HepG2 (cell line): ENCODE results near the gene GNAT3. TPM values are rescaled to one million over a fixed set of nuclear protein-coding genes. Genes with fewer than 3 reads are reported as not detected.

Experiments
- ATAC-seq: fragments of 200-7000 bp; cut with Tn5 transposase; 3 replicates; pipeline ENCODE4 v1.9.1; 2020; ENCODE audit warnings: mild to moderate bottlenecking, moderate library complexity
- BruUV-seq: library from RNA; stranded (reverse); fragments of 400-500 nt; replicated peaks from 2 replicates; lab custom pipeline; 2021; lab: Mats Ljungman, UMichigan
- CTCF ChIA-PET: fragments of 300-600 bp; formaldehyde crosslinking; extraction: SDS; loops from one replicate; lab custom pipeline; 2021; ENCODE audit warnings: low total read pairs, inconsistent platforms, low intra/inter-chr PET ratio; lab: Yijun Ruan, JAX
- POLR2A ChIA-PET: fragments of 350-600 bp; sonication (Branson Sonifier 250); formaldehyde crosslinking; loops from one replicate; lab custom pipeline; 2020; ENCODE audit warnings: antibody characterized with exemption, inconsistent platforms; lab: Yijun Ruan, JAX
- DNase-seq: peaks from one replicate; pipeline ENCODE4 v3.0.0-alpha.2; 2015; ENCODE audit warnings: low spot score
- FAIRE-seq: peaks from 3 replicates; lab custom pipeline; 2011; peaks lifted over from hg19 to GRCh38; lab: Jason Lieb, UNC
- H2AFZ ChIP-seq: one replicate; pipeline ENCODE4 v1.6.1; 2011; ENCODE audit warnings: low read length, inconsistent platforms
- H3K27ac ChIP-seq: fragments of 300-600 bp; 3 replicates; pipeline ENCODE4 v1.8.0; 2011; ENCODE audit warnings: mixed run types, mild to moderate bottlenecking, mixed read lengths, low read length, inconsistent platforms; ENCODE audit not compliant: insufficient read depth; ENCODE audit errors: extremely low read length
- H3K27me3 ChIP-seq, 2 experiments: fragments of 200-600 bp in 1 of 2; 2 replicates in 1 of 2; 3 replicates in 1 of 2; pipeline versions ENCODE4 v1.6.0 to v1.8.0; 2011; ENCODE audit warnings: low read length in 2 of 2, mild to moderate bottlenecking in 2 of 2, moderate library complexity in 2 of 2, inconsistent platforms in 1 of 2; ENCODE audit not compliant: insufficient read depth in 2 of 2, control insufficient read depth in 1 of 2
- H3K36me3 ChIP-seq, 2 experiments: fragments of 200-600 bp in 1 of 2; replicated peaks in 1 of 2; 2 replicates in 1 of 2; 3 replicates in 1 of 2; pipeline versions ENCODE4 v1.5.1 to v1.8.0; 2011; ENCODE audit warnings: low read length in 2 of 2, inconsistent platforms in 1 of 2; ENCODE audit not compliant: insufficient read depth in 2 of 2, control insufficient read depth in 1 of 2
- H3K4me1 ChIP-seq: 2 replicates; pipeline ENCODE4 v1.5.1; 2012; ENCODE audit warnings: low read length, inconsistent platforms; ENCODE audit not compliant: insufficient read depth
- H3K4me2 ChIP-seq: 2 replicates; pipeline ENCODE4 v1.6.0; 2011; ENCODE audit warnings: low read depth, low read length, inconsistent platforms
- H3K4me3 ChIP-seq, 3 experiments: fragments of 200-600 bp in 1 of 3; sonication (generic), shearing (Covaris generic) in 1 of 3; replicated peaks in 1 of 3; 2 replicates each; pipeline ENCODE4 v1.5.1; 2011 to 2016; ENCODE audit warnings: low read length in 3 of 3, inconsistent platforms in 2 of 3, low read depth in 2 of 3, mild to moderate bottlenecking in 2 of 3, control low read depth in 1 of 3, mixed read lengths in 1 of 3; ENCODE audit not compliant: insufficient read depth in 1 of 3
- H3K79me2 ChIP-seq: one replicate; pipeline ENCODE4 v1.6.1; 2011; ENCODE audit warnings: low read length, inconsistent platforms; ENCODE audit not compliant: insufficient read depth
- H3K9ac ChIP-seq: 2 replicates; pipeline ENCODE4 v1.6.0; 2011; ENCODE audit warnings: mild to moderate bottlenecking, low read depth, low read length, inconsistent platforms; ENCODE audit not compliant: insufficient read depth
- H3K9me3 ChIP-seq: 2 replicates; pipeline ENCODE4 v1.5.1; 2012; ENCODE audit warnings: mild to moderate bottlenecking, low read length
- H4K20me1 ChIP-seq: 2 replicates; pipeline ENCODE4 v1.6.0; 2011; ENCODE audit warnings: inconsistent platforms, mild to moderate bottlenecking, low read length, moderate library complexity; ENCODE audit not compliant: insufficient read depth
- GTF2F1 ChIP-seq: fragments of 150-350 bp; IDR thresholded peaks from 2 replicates; pipeline ENCODE4 v1.6.1; 2014; ENCODE audit warnings: low read length
- KMT2B ChIP-seq: IDR thresholded peaks from 2 replicates; pipeline ENCODE4 v1.6.1; 2016; ENCODE audit warnings: missing genetic modification reagents, missing compliant biosample characterization
- MAFK ChIP-seq, 2 experiments: IDR thresholded peaks in 1 of 2; conservative IDR thresholded peaks in 1 of 2; 2 replicates each; pipeline ENCODE4 v1.6.1; 2011; ENCODE audit warnings: improper control_type of control experiment in 2 of 2, low read length in 2 of 2
- MIER2 ChIP-seq: IDR thresholded peaks from 2 replicates; pipeline ENCODE4 v1.6.1; 2016; ENCODE audit warnings: missing biosample characterization, missing genetic modification reagents
- RARG ChIP-seq: sonication (generic); formaldehyde crosslinking; IDR thresholded peaks from 2 replicates; pipeline ENCODE4 v1.4.0; 2020; ENCODE audit warnings: low read depth, mild to moderate bottlenecking, missing genetic modification reagents
- RFX5 ChIP-seq: IDR thresholded peaks from 2 replicates; pipeline ENCODE4 v1.6.1; 2011; ENCODE audit warnings: low read depth, low read length, improper control_type of control experiment
- SMC3 ChIP-seq: IDR thresholded peaks from 2 replicates; pipeline ENCODE4 v1.6.1; 2011; ENCODE audit warnings: low read length, improper control_type of control experiment
- STAG1 ChIP-seq: sonication (generic); formaldehyde crosslinking; IDR thresholded peaks from 2 replicates; pipeline ENCODE4 v1.4.0; 2020; ENCODE audit warnings: missing genetic modification reagents
- ZBTB38 ChIP-seq: sonication (generic); formaldehyde crosslinking; IDR thresholded peaks from 2 replicates; pipeline ENCODE4 v1.5.1; 2020; ENCODE audit warnings: mild to moderate bottlenecking, missing genetic modification reagents
- ZC3H4 ChIP-seq: sonication (generic); formaldehyde crosslinking; IDR thresholded peaks from 2 replicates; pipeline ENCODE4 v1.4.0; 2020; ENCODE audit warnings: missing genetic modification reagents, borderline replicate concordance
- ZMAT5 ChIP-seq: sonication (generic); formaldehyde crosslinking; IDR thresholded peaks from 2 replicates; pipeline ENCODE4 v1.5.0; 2020; ENCODE audit warnings: mild to moderate bottlenecking, low read depth, missing genetic modification reagents, borderline replicate concordance
- ZNF713 ChIP-seq: sonication (generic); formaldehyde crosslinking; IDR thresholded peaks from 2 replicates; pipeline ENCODE4 v1.4.0; 2020; ENCODE audit warnings: mild to moderate bottlenecking, missing genetic modification reagents
- WGBS: methylation state at CpG from one replicate; pipeline ENCODE4 v1.1.6; 2017; ENCODE audit warnings: low lambda C conversion rate; 5-methylcytosine and 5-hydroxymethylcytosine counted together
- in situ Hi-C: cut with HindIII; loops from 2 replicates; pipeline ENCODE4 v1.10.0; 2017; ENCODE audit warnings: low pct_unique_long_range_greater_than_20kb; ENCODE audit not compliant: extremely low pct_ligation_motif_present
- intact Hi-C: fragments of 100-400 bp; cut with micrococcal nuclease; formaldehyde crosslinking; loops from one replicate; pipeline ENCODE4 v1.10.0; 2022; ENCODE audit not compliant: unreplicated experiment
- polyA plus RNA-seq, 8 experiments: library from polyadenylated mRNA; depleted of rRNA in 3 of 8; stranded (reverse) in 7 of 8; unstranded in 1 of 8; fragments of >200 nt; fragmentation: Illumina TruSeq in 4 of 8; extraction: Trizol in 4 of 8; gene quantifications; 2 replicates each; pipeline versions ENCODE4 v1.2.1 to v1.2.3, GENCODE V29; 2011 to 2016; ENCODE audit warnings: low read depth in 4 of 8, missing spikeins in 1 of 8, mixed read lengths in 1 of 8; ENCODE audit not compliant: insufficient read depth in 1 of 8
- total RNA-seq, 5 experiments: library from RNA; depleted of rRNA; stranded (reverse); fragments of >200 nt; fragmentation: Illumina TruSeq; extraction: Trizol; gene quantifications; 2 replicates each; pipeline ENCODE4 v1.2.3, GENCODE V29; 2016; ENCODE audit warnings: low read depth in 1 of 5
- TF ChIP-seq, protein P1 (sequence below): sonication (generic); formaldehyde crosslinking; IDR thresholded peaks from 2 replicates; pipeline ENCODE4 v1.8.0; 2022; ENCODE audit warnings: missing genetic modification reagents, low read depth, mild to moderate bottlenecking, borderline replicate concordance
- TF ChIP-seq, protein P2 (sequence below): sonication (generic); formaldehyde crosslinking; IDR thresholded peaks from 2 replicates; pipeline ENCODE4 v1.5.0; 2020; ENCODE audit warnings: missing genetic modification reagents
- TF ChIP-seq, protein P3 (sequence below): sonication (generic); formaldehyde crosslinking; IDR thresholded peaks from 2 replicates; pipeline ENCODE4 v1.8.1; 2023; ENCODE audit warnings: missing genetic modification reagents, mild to moderate bottlenecking, borderline replicate concordance
- TF ChIP-seq, protein P4 (sequence below): sonication (generic); formaldehyde crosslinking; IDR thresholded peaks from 2 replicates; pipeline ENCODE4 v1.4.0; 2020; ENCODE audit warnings: low read depth, missing genetic modification reagents
- TF ChIP-seq, protein P5 (sequence below): sonication (generic); formaldehyde crosslinking; IDR thresholded peaks from 2 replicates; pipeline ENCODE4 v1.5.0; 2020; ENCODE audit warnings: mild to moderate bottlenecking, missing genetic modification reagents, moderate library complexity

GNAT3 gene
- total and polyA plus RNA-seq, 2 of the 13 experiments (the other 11 are each of a cell fraction or from before 2014, with no cell fraction given) = not detected

DNA sequence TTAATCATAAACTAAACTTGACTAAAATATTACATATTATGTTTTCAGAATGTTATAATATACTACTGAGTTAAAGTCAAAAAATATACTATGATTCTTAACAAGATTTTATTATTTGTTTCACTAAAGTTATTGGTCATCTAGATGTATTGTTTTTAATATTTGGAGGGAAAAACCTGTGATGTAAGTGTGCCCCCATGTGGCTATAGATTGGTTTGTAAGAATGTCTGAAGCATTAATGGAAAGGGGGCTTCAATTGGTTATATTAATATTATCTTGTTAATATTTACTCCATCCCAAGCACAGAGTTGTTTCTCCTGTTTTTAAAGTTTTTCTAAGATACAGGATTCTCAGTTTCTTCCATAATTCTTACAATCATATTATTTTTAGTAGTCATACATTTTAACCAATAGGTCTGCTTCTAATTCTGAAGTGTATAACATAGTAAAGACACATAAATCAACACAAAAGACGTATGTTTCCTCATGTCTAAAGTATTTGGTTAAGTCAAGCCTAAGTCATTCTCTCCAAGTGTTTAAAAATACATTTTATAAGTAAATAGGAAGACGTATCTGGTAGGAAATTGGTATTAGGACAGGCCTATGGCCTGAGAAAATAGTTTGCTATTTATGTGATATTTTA, 58.0 kb downstream of the GNAT3 start:
- ATAC-seq = no peak
- H3K27ac ChIP-seq = no peak overlapping the region
- CTCF ChIA-PET = interaction anchor here (0.8 to 2.2 kb wide), 3 partner anchors 25 to 394 kb away, joined by 3 to 11 read pairs (median 5); partner anchors contain the start of gene GNAI1
- no peaks in the 10 kb centered on the region for H3K9me3 ChIP-seq
- no peaks in the 10 kb centered on the region for H3K27me3 ChIP-seq
- 43% methylated on average over 2 of the region's 2 CpGs for WGBS
- intact Hi-C loops = loop anchor here (1.0 kb wide), 4 partner anchors 26 to 394 kb away; no protein-coding TSS in a partner anchor
- H3K36me3 ChIP-seq = no peaks in the 10 kb centered on the region
- peaks cover 24% of the 10 kb centered on the region for H3K4me1 ChIP-seq
- TF ChIP-seq, protein P1, sequence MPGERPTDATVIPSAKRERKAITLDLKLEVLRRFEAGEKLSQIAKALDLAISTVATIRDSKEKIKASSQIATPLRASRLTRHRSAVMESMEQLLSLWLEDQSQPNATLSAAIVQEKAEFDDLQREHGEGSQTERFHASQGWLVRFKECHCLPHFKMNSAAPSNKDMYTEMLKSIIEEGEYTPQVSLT (CRISPR knock-in tag) = no peak
- TF ChIP-seq ZNF713 = no peak
- peak; percentile 65 for TF ChIP-seq STAG1
- TF ChIP-seq, protein P2, sequence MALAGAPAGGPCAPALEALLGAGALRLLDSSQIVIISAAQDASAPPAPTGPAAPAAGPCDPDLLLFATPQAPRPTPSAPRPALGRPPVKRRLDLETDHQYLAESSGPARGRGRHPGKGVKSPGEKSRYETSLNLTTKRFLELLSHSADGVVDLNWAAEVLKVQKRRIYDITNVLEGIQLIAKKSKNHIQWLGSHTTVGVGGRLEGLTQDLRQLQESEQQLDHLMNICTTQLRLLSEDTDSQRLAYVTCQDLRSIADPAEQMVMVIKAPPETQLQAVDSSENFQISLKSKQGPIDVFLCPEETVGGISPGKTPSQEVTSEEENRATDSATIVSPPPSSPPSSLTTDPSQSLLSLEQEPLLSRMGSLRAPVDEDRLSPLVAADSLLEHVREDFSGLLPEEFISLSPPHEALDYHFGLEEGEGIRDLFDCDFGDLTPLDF (CRISPR knock-in tag) = no peak
- TF ChIP-seq, protein P3, sequence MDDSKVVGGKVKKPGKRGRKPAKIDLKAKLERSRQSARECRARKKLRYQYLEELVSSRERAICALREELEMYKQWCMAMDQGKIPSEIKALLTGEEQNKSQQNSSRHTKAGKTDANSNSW (CRISPR knock-in tag) = no peak
- TF ChIP-seq RARG (CRISPR knock-in tag) = no peak
- TF ChIP-seq ZMAT5 (CRISPR knock-in tag) = no peak
- TF ChIP-seq ZBTB38 (CRISPR knock-in tag) = no peak
- TF ChIP-seq KMT2B = no peak
- no peak for TF ChIP-seq MAFK (conservative IDR thresholded peaks at IDR 0.05 in 1 of 2, IDR thresholded peaks at IDR 0.05 in 1 of 2; ENCODE audit: low read length in 2 of 2)
- TF ChIP-seq, protein P4, sequence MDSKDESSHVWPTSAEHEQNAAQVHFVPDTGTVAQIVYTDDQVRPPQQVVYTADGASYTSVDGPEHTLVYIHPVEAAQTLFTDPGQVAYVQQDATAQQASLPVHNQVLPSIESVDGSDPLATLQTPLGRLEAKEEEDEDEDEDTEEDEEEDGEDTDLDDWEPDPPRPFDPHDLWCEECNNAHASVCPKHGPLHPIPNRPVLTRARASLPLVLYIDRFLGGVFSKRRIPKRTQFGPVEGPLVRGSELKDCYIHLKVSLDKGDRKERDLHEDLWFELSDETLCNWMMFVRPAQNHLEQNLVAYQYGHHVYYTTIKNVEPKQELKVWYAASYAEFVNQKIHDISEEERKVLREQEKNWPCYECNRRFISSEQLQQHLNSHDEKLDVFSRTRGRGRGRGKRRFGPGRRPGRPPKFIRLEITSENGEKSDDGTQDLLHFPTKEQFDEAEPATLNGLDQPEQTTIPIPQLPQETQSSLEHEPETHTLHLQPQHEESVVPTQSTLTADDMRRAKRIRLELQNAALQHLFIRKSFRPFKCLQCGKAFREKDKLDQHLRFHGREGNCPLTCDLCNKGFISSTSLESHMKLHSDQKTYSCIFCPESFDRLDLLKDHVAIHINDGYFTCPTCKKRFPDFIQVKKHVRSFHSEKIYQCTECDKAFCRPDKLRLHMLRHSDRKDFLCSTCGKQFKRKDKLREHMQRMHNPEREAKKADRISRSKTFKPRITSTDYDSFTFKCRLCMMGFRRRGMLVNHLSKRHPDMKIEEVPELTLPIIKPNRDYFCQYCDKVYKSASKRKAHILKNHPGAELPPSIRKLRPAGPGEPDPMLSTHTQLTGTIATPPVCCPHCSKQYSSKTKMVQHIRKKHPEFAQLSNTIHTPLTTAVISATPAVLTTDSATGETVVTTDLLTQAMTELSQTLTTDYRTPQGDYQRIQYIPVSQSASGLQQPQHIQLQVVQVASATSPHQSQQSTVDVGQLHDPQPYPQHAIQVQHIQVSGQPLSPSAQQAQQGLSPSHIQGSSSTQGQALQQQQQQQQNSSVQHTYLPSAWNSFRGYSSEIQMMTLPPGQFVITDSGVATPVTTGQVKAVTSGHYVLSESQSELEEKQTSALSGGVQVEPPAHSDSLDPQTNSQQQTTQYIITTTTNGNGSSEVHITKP (CRISPR knock-in tag) = no peak
- no peak for TF ChIP-seq ZC3H4 (CRISPR knock-in tag)
- no peak for TF ChIP-seq RFX5
- 0 out of 2 replicates have a peak, but pooled peaks have one; percentile 14 for TF ChIP-seq SMC3
- TF ChIP-seq, protein P5, sequence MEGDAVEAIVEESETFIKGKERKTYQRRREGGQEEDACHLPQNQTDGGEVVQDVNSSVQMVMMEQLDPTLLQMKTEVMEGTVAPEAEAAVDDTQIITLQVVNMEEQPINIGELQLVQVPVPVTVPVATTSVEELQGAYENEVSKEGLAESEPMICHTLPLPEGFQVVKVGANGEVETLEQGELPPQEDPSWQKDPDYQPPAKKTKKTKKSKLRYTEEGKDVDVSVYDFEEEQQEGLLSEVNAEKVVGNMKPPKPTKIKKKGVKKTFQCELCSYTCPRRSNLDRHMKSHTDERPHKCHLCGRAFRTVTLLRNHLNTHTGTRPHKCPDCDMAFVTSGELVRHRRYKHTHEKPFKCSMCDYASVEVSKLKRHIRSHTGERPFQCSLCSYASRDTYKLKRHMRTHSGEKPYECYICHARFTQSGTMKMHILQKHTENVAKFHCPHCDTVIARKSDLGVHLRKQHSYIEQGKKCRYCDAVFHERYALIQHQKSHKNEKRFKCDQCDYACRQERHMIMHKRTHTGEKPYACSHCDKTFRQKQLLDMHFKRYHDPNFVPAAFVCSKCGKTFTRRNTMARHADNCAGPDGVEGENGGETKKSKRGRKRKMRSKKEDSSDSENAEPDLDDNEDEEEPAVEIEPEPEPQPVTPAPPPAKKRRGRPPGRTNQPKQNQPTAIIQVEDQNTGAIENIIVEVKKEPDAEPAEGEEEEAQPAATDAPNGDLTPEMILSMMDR (CRISPR knock-in tag) = peak; percentile 55
- no peak for TF ChIP-seq GTF2F1
- no peak for TF ChIP-seq MIER2
- TF ChIP-seq, all 625 proteins: peak for 3
- no peak overlapping the region for H2AFZ ChIP-seq
- no peak overlapping the region for H3K9ac ChIP-seq
- no peak overlapping the region for H3K4me2 ChIP-seq
- in situ Hi-C loops = no loop called here
- no peaks in the 10 kb centered on the region for H3K79me2 ChIP-seq
- POLR2A ChIA-PET = no interaction called here
- no peaks in the 10 kb centered on the region for H4K20me1 ChIP-seq
- BruUV-seq = no TSS peak
- FAIRE-seq (no peak), DNase-seq (peak; percentile 12)
- H3K4me3 ChIP-seq = no peak overlapping the region
